G401.6 (cell line): ENCODE measurements around the gene SPTSSA.
"Not testable (repeated sequence)": the region's sequence is repeated elsewhere in the genome, so short reads cannot be mapped to it uniquely, and the experiment has no call there.

ENCODE experiments used
- FAIRE-seq: peaks from 2 replicates; lab custom pipeline; 2012; peaks lifted over from hg19 to GRCh38; lab: Jason Lieb, UNC

The SPTSSA gene

GRCh38 chr14:34462132-34462893 lies at the start of gene SPTSSA:
Gene SPTSSA, minus strand, starts transcription at chr14:34462240. Its CDS starts 33 bp downstream, at chr14:34462207.
- no peak for FAIRE-seq

GRCh38 chr14:34507884-34508283 lies 45.8 kb upstream of the SPTSSA start:
- no peak for FAIRE-seq

GRCh38 chr14:34507459-34507858 lies 45.4 kb upstream of the SPTSSA start:
- FAIRE-seq = no peak

GRCh38 chr14:34505124-34505491 lies 43.1 kb upstream of the SPTSSA start:
- not testable (repeated sequence) for FAIRE-seq

DNA sequence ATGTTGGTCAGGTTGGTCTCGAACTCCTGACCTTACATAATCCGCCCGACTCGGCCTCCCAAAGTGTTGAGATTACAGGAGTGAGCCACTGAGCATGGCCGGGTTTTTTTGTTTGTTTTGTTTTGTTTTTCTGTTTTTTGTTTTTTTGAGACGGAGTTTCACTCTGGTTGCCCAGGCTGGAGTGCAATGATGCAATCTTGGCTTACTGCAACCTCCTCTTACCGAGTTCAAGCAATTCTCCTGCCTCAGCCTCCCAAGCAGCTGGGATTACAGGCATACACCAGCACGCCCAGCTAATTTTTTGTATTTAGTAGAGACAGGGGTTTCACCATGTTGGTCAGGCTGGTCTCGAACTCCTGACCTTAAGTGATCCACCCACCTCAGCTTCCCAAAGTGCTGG lies 42.0 kb upstream of the SPTSSA start:
- FAIRE-seq = not testable (repeated sequence)

GRCh38 chr14:34502545-34503225 lies 40.6 kb upstream of the SPTSSA start:
- FAIRE-seq = no peak

DNA sequence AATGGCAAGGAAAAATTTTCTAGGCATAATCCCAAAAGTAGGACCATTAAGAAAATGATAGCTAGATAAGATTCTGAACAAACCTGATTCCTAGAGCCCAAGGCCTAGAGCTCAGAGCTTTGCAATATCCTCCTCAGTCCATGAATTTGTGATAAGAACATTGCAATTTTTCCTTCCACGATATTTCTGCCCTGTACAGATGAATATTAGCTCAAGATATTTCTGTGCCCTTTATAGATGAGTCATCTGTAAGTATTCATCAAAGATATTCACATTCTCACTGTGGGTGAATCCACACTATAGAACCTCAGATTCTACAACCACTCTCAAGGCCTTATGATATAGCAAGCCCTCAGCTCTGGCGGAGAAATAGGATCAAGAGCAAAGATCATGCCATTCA lies 40.0 kb upstream of the SPTSSA start:
- FAIRE-seq = no peak

- no peak for FAIRE-seq
Measured at GRCh38 chr14:34501004-34501580, 39.1 kb upstream of the SPTSSA start.

DNA sequence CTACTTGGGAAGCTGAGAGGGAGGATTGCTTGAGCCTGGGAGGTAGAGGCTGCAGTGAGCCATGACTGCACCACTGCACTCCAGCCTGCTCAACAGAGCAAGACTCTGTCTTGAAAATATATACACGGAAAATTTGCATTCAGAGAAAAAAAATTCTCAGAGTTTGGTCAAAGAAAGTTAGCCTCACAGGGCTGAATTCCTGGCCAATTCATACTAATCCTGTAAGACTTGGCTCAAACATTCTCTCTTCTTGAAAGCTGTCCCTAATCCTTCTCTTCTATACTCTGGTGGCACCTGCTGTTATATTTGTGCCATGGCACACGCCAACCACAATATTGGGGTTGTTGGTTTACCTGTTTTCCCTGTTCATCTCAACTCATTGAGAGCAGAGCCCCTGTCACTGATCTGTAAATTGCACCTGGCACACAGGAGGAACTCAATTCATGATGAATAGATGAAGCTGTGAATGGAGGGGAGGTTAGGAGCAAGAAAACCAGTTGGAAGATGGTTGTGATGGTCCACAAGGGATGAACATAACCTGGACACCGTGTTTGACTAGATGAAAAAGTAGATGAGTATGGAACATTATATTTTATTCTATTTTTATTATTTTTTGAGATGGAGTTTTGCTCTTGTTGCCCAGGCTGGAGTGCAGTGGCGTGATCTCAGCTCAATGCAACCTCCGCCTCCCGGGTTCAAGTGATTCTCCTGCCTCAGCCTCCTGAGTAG lies 36.8 kb upstream of the SPTSSA start:
- no peak for FAIRE-seq

GRCh38 chr14:34496679-34497513 lies 34.9 kb upstream of the SPTSSA start:
- no peak for FAIRE-seq

- no peak for FAIRE-seq
Measured at GRCh38 chr14:34496007-34496678, 34.1 kb upstream of the SPTSSA start.

- FAIRE-seq = no peak
Measured at GRCh38 chr14:34489324-34489723, 27.3 kb upstream of the SPTSSA start.

DNA sequence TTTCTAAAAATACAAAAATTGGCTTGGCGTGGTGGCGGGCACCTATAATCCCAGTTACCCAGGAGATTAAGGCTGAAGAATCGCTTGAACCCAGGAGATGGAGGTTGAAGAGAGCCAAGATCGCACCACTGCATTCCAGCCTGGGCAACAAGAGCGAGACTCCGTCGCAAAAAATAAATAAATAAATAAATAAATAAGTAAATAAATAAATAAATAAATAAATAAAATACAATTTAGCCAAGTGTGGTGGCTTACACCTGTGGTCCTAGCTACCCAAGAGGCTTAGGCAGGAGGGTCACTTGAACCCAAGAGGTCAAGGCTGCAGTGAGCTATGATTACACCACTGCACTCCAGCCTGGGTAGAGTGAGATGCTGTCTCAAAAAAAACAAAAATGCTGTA lies 26.5 kb upstream of the SPTSSA start:
- FAIRE-seq = no peak

GRCh38 chr14:34484726-34485125 lies 22.7 kb upstream of the SPTSSA start:
- no peak for FAIRE-seq

DNA sequence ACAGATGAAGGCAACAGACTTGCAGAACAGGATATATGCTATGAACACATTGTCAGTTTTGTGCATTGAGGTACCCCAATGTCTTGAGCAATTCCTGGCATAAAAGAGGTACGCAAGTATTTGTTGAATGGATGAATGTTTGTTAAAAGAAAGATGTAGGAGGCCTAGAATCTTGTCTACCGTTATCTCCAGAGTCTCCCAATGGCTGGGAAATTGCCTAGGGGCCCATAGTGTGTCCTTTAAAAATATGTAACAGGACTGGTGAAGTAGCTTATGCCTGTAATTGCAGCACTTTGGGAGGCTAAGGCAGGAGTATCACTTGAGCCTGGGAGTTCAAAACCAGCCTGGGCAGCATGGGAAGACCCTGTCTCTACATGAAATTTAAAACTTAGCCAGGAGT lies 20.4 kb upstream of the SPTSSA start:
- FAIRE-seq = no peak

DNA sequence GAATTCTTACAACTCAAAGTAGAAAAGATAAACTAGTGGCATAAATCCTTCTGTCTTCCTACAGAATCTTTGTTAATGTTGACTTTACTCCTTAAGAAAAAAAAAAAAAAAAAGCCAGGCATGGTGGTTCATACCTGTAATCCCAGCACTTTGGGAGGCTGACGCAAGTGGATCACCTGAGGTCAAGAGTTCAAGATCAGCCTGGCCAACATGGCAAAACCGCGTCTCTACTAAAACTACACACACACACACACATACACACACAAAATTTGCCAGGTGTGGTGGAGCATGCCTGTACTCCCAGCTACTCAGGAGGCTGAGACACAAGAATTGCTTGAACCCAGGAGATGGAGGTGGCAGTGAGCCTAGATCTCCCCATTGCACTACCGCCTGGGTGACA lies 17.7 kb upstream of the SPTSSA start:
- FAIRE-seq = no peak

- no peak for FAIRE-seq
Measured at GRCh38 chr14:34478261-34478660, 16.2 kb upstream of the SPTSSA start.

- not testable (repeated sequence) for FAIRE-seq
Measured at GRCh38 chr14:34476036-34476435, 14.0 kb upstream of the SPTSSA start.

DNA sequence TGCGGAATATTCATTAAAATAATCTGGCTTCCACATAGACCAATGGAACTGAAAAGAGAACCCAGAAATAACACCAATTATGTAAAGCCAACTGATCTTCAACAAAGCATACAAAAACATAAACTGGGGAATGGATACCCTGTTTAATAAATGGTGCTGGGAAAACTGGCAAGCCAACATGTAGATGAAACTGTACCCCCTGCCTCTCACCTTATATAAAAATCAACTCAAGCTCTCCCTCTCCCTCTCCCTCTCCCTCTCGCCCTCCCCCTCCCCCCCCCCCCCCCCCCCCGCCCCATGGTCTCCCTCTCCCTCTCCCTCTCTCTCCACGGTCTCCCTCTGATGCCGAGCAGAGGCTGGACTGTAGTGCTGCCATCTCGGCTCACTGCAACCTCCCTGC lies 13.1 kb upstream of the SPTSSA start:
- no peak for FAIRE-seq

- no peak for FAIRE-seq
Measured at GRCh38 chr14:34474187-34474679, 12.2 kb upstream of the SPTSSA start.

- FAIRE-seq = no peak
Measured at GRCh38 chr14:34472706-34473279, 10.8 kb upstream of the SPTSSA start.
